Breast epithelium (tissue), 3 donors: Measurements from ENCODE around the gene FXYD3.

Experiments used
- POLR2A ChIP-seq: fragments of 450-650 bp; IDR thresholded peaks from one replicate; pipeline ENCODE4 v1.6.1; 2016; ENCODE audit warnings: antibody characterized with exemption, mild to moderate bottlenecking, moderate library complexity
- POLR2AphosphoS5 ChIP-seq, 3 donors: sonication (generic); formaldehyde crosslinking; IDR thresholded peaks; one replicate each; pipeline ENCODE4 v1.6.1; 2017; ENCODE audit warnings: antibody characterized with exemption in 3 of 3
- TF ChIP-seq, protein P1 (sequence below), 3 donors: fragments of 450-650 bp; IDR thresholded peaks; one replicate each; pipeline ENCODE4 v1.5.1; 2016 to 2017; ENCODE audit warnings: antibody characterized with exemption in 3 of 3, mild to moderate bottlenecking in 3 of 3, moderate library complexity in 3 of 3

DNA sequence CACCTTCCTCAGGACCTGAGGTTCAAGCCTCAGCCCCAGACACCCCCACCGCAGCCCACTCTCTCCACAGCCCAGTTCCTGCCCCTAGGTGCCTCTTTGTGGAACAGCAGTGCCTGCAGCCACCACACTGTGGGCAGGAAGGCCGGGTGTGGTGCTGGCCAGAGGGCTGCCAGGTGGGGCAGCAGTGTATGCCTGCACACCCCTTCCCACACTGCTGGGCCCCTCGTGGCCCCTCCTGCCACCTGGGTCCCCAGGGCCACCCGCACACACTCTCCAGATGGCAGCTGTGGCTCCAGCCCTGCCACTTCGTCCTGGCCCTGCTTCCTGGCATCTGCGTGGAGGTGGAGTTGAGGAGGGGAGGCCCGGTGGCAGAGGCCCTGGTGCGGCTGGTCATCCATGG lies 39.0 kb upstream of the FXYD3 start:
- TF ChIP-seq, protein P1, sequence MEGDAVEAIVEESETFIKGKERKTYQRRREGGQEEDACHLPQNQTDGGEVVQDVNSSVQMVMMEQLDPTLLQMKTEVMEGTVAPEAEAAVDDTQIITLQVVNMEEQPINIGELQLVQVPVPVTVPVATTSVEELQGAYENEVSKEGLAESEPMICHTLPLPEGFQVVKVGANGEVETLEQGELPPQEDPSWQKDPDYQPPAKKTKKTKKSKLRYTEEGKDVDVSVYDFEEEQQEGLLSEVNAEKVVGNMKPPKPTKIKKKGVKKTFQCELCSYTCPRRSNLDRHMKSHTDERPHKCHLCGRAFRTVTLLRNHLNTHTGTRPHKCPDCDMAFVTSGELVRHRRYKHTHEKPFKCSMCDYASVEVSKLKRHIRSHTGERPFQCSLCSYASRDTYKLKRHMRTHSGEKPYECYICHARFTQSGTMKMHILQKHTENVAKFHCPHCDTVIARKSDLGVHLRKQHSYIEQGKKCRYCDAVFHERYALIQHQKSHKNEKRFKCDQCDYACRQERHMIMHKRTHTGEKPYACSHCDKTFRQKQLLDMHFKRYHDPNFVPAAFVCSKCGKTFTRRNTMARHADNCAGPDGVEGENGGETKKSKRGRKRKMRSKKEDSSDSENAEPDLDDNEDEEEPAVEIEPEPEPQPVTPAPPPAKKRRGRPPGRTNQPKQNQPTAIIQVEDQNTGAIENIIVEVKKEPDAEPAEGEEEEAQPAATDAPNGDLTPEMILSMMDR (IDR thresholded peaks at IDR 0.05) = no peak
- TF ChIP-seq POLR2AphosphoS5 (IDR thresholded peaks at IDR 0.05) = no peak
- no peak for TF ChIP-seq POLR2A
